Measurements from ENCODE around the gene RTN4RL2.

- TF ChIP-seq CTCF (IDR thresholded peaks at IDR 0.05 in 4 of 5, conservative IDR thresholded peaks at IDR 0.05 in 1 of 5) = no peak
- TF ChIP-seq POLR2A (IDR thresholded peaks at IDR 0.05) = no peak
These were observed 25.4 kb upstream of the RTN4RL2 start for GRCh38 chr11:57434640-57435546.
